ENCODE data around the gene EXOC2.

EXOC2 gene

DNA sequence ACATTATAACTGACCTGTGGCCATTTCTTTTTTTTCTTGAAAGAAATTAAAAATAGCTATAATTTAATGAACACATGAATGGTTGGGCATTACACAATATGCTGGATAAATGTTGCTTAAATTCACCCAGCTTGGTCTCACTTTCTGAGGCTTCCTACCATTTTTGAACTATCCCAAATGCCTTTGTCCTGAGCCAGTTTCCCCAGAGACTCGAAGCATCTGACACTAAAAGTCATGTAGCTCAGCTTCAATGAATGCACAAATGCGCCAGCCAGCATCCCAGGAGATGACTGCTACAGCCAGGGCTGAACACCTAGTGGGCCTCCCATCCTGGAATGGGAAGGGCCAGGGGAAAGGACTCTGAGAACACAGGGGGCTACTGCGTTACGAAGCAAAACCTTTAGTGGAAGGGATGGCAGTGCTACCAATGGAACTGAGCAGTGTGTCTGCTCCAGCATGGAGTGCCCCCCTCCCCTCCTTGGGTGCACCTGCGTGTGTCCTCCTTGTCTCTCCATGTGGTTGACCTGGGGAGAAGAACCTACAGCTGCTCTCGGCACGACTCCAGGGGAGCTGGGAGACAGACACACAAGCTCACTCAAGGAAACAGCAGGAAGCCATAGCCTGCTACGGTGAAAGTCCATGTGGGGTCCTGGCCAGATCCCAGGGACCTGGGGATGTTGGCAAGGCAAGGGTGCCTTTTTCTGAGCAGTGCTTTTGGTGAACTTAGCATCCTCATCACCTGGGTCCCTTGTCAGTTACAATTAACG, 240.5 kb downstream of the EXOC2 start:
- TF ChIP-seq TAF1 (IDR thresholded peaks at IDR 0.05; ENCODE audit: low read depth) (no peak), YY1 (IDR thresholded peaks at IDR 0.05; ENCODE audit: low read depth) (no peak), ZBTB7A (IDR thresholded peaks at IDR 0.05; ENCODE audit: low read depth) (no peak), FOXM1 (IDR thresholded peaks at IDR 0.05; ENCODE audit: borderline replicate concordance, low read depth) (no peak), TCF12 (IDR thresholded peaks at IDR 0.05; ENCODE audit: low read depth) (no peak), RAD21 (IDR thresholded peaks at IDR 0.05; ENCODE audit: low read depth) (no peak), NFIC (IDR thresholded peaks at IDR 0.05) (no peak), CREB1 (IDR thresholded peaks at IDR 0.05; ENCODE audit: low read depth) (no peak)
- TF ChIP-seq, protein P1, sequence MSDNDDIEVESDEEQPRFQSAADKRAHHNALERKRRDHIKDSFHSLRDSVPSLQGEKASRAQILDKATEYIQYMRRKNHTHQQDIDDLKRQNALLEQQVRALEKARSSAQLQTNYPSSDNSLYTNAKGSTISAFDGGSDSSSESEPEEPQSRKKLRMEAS (IDR thresholded peaks at IDR 0.05), result no peak

DNA sequence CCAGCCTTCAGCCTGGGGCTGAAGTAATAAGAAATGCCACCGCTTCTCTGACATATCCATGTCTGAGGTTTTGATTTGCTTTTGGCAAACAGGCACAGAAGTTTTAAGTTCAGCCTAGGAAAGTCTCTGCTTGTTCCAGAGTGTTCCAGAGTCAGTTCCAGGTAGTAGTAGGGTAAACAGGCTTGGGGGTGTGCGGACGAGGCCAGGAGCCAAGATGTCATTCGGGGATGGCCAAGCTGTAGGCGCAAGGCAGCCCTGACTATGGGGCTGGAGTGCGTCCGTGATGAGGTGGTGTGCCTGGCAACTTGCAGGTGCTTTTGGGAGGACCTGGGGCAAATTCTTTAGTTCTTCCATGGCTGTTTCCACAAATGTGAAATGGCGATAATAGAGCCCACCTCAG, 241.1 kb downstream of the EXOC2 start:
- TF ChIP-seq TEAD4 (IDR thresholded peaks at IDR 0.05) (no peak), TCF12 (IDR thresholded peaks at IDR 0.05; ENCODE audit: low read depth) (no peak), EP300 (IDR thresholded peaks at IDR 0.05; ENCODE audit: borderline replicate concordance) (no peak), CREB1 (IDR thresholded peaks at IDR 0.05; ENCODE audit: low read depth) (no peak), FOXM1 (IDR thresholded peaks at IDR 0.05; ENCODE audit: borderline replicate concordance, low read depth) (no peak), YY1 (IDR thresholded peaks at IDR 0.05; ENCODE audit: low read depth) (no peak), ZBTB7A (IDR thresholded peaks at IDR 0.05; ENCODE audit: low read depth) (no peak), NFIC (IDR thresholded peaks at IDR 0.05) (no peak), CEBPB (IDR thresholded peaks at IDR 0.05) (no peak), RAD21 (IDR thresholded peaks at IDR 0.05; ENCODE audit: low read depth) (no peak), EGR1 (IDR thresholded peaks at IDR 0.05) (no peak)
- TF ChIP-seq, protein P2, sequence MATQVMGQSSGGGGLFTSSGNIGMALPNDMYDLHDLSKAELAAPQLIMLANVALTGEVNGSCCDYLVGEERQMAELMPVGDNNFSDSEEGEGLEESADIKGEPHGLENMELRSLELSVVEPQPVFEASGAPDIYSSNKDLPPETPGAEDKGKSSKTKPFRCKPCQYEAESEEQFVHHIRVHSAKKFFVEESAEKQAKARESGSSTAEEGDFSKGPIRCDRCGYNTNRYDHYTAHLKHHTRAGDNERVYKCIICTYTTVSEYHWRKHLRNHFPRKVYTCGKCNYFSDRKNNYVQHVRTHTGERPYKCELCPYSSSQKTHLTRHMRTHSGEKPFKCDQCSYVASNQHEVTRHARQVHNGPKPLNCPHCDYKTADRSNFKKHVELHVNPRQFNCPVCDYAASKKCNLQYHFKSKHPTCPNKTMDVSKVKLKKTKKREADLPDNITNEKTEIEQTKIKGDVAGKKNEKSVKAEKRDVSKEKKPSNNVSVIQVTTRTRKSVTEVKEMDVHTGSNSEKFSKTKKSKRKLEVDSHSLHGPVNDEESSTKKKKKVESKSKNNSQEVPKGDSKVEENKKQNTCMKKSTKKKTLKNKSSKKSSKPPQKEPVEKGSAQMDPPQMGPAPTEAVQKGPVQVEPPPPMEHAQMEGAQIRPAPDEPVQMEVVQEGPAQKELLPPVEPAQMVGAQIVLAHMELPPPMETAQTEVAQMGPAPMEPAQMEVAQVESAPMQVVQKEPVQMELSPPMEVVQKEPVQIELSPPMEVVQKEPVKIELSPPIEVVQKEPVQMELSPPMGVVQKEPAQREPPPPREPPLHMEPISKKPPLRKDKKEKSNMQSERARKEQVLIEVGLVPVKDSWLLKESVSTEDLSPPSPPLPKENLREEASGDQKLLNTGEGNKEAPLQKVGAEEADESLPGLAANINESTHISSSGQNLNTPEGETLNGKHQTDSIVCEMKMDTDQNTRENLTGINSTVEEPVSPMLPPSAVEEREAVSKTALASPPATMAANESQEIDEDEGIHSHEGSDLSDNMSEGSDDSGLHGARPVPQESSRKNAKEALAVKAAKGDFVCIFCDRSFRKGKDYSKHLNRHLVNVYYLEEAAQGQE (IDR thresholded peaks at IDR 0.05; ENCODE audit: low read depth), result no peak
- TF ChIP-seq, protein P3, sequence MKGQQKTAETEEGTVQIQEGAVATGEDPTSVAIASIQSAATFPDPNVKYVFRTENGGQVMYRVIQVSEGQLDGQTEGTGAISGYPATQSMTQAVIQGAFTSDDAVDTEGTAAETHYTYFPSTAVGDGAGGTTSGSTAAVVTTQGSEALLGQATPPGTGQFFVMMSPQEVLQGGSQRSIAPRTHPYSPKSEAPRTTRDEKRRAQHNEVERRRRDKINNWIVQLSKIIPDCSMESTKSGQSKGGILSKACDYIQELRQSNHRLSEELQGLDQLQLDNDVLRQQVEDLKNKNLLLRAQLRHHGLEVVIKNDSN (IDR thresholded peaks at IDR 0.05), result no peak
- TF ChIP-seq, protein P1 (IDR thresholded peaks at IDR 0.05), result no peak

DNA sequence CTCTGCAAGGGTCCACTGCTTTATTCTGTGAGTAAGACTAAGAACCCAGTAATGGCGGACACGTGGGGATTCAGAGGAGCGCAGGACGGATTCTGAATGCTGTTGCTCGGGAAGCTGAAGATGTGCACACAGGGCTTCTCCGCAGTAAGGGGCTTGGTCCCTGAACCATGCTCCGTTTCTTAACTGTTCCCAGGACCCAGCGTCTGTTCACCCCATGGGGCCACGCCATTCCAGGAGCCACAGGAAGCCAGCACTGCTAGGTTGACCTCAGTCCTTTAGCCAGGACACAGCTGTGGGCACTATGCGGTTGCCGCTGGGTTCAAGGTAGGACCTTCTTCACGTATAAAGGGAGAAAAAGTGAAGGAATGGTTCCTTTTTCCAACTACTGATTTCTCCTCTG, 241.6 kb downstream of the EXOC2 start:
- TF ChIP-seq, protein P1 (IDR thresholded peaks at IDR 0.05), result no peak
- TF ChIP-seq EP300 (IDR thresholded peaks at IDR 0.05; ENCODE audit: borderline replicate concordance) (no peak), TCF12 (IDR thresholded peaks at IDR 0.05; ENCODE audit: low read depth) (no peak), RAD21 (IDR thresholded peaks at IDR 0.05; ENCODE audit: low read depth) (no peak), YY1 (IDR thresholded peaks at IDR 0.05; ENCODE audit: low read depth) (no peak), TAF1 (IDR thresholded peaks at IDR 0.05; ENCODE audit: low read depth) (no peak), CREB1 (IDR thresholded peaks at IDR 0.05; ENCODE audit: low read depth) (no peak), EGR1 (IDR thresholded peaks at IDR 0.05) (no peak), TEAD4 (IDR thresholded peaks at IDR 0.05) (no peak), ZBTB7A (IDR thresholded peaks at IDR 0.05; ENCODE audit: low read depth) (no peak)
- TF ChIP-seq, protein P2 (IDR thresholded peaks at IDR 0.05; ENCODE audit: low read depth), result no peak
- TF ChIP-seq, protein P3 (IDR thresholded peaks at IDR 0.05), result no peak

DNA sequence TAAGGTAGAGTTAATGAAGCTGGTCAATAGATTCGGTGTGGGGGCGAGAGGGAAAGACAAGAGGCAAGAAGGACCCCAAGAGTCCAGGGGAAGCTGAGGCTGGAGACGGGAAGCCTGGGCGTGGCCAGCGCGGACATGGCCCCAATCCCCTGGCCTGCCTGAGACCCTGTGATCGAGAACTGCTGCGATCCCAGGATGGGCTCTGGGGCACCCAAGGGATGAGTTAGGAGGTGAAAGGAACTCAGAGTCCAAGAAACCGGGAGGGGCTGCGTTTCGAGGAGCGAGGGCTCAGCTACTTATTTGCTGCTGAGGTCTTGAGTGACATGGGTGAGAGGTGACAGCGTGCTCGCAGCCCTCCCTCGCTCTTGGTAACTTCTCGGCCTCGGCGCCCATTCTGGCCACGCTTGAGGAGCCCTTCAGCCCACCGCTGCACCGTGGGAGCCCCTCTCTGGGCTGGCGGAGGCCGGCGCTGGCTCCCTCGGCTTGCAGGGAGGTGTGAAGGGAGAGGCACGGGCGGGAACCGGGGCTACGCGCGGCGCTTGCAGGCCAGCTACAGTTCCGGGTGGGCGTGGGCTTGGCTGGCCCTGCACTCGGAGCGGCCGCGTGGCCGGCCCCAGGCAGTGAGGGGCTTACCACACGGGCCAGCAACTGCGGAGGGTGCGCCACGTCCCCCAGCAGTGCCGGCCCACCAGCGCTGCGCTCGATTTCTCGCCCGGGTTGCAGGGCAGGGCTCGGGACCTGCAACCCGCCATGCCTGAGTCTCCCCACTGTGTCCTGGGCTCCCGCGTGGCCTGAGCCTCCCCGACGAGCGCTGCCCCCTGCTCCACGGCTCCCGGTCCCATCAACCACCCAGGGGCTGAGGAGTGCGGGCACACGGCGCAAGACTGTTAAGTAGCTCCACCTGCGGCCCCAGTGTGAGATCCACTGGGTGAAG, 243.2 kb downstream of the EXOC2 start:
- no peak for TF ChIP-seq EGR1 (IDR thresholded peaks at IDR 0.05)
- TF ChIP-seq, protein P3 (IDR thresholded peaks at IDR 0.05), result no peak

DNA sequence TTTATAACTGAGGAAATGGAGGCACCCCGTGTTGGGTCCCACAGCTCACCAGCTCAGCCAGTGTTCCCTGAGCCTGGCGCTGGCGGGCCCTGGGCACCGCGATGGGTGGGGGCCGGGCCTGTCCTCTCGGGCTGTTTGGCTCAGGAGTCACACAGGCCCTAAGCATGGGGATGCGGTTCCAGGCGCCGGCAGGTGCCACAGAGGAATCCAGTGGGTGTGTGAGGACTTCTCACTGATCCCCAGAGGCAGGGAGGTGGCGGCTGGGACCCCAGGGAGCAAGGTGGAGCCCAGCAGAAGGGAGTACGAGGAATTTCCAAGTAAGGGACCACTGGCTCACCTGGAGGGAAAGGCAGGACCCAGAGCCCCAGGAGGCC, 243.9 kb downstream of the EXOC2 start:
- TF ChIP-seq FOXM1 (IDR thresholded peaks at IDR 0.05; ENCODE audit: borderline replicate concordance, low read depth), result no peak
- TF ChIP-seq CREB1 (IDR thresholded peaks at IDR 0.05; ENCODE audit: low read depth), result no peak
